ENCODE measurements around the gene RAD51C.
"Not testable (repeated sequence)": the region's sequence is repeated elsewhere in the genome, so short reads cannot be mapped to it uniquely, and the experiment has no call there.

Gene RAD51C

DNA sequence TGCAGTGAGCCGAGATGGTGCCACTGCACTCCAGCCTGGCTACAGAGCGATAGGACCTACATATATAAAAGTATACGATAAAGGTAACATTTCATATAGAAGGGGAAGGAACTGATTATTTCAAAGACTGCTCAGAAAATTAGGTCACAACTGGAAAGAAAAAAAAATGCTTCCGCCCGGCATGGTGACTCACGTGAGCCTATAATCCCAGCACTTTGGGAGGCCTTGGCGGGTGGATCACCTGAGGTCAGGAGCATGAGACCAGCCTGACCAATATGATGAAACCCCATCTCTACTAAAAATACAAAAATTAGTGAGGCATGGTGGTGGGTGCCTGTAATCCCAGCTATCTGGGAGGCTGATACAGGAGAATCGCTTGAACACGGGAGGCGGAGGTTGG, 8.4 kb upstream of the RAD51C start:
- no peak for DNase-seq (ENCODE audit: low read depth)

DNA sequence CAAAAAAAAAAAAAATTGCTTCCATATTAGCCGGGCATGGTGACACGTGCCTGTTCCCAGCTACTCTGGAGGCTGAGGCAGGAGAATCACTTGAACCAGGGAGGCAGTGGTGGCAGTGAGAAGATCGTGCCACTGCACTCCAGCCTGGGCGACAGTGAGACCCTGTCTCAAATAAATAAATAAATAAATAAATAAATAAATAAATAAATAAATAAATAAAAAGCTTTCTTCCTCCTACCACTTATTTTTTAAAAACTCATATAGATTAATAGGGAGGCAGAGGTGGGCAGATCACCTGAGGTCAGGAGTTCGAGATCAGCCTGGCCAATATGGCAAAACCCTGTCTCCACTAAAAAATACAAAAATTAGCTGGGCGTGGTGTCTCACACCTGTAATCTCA, 7.9 kb upstream of the RAD51C start:
- DNase-seq (ENCODE audit: low read depth): not testable (repeated sequence)

DNA sequence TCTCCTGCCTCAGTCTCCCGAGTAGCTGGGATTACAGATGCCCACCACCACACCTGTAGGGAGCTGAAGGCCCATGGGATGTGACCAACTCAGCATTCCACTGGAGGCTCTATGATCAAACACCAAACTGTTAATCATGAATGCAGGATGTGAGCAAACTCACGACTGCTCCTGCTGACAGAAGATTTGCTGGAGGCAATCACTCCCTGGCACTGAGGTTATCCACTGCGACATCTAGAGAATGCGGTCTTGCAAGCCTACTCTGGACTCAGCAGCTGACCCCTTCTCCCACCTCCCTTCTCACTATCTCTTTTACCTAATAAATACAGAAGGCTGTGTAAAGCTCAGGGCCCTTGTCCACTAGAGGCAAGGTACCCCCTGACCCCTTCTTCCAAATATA, 5.4 kb upstream of the RAD51C start:
- peak; percentile 56 for DNase-seq (ENCODE audit: low read depth)

DNA sequence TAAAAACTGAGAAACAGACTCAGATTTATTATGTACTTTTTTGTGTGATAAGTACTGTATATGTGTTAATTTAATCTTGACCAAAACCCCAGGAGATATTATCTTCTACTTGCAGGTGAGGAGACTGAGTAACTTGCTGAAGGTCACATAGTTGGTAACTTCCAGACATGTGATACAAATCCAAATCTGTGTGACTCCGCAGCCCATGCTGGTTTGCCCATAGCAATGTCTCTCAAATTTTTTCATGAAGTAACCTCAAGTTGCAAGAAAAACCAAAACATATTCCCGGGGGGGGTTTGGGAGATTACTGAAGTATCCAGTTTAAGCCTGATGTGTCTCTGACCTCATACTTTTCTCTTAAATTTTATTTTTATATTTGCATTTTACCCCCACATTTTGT, 3.9 kb upstream of the RAD51C start:
- DNase-seq (ENCODE audit: low read depth): no peak

DNA sequence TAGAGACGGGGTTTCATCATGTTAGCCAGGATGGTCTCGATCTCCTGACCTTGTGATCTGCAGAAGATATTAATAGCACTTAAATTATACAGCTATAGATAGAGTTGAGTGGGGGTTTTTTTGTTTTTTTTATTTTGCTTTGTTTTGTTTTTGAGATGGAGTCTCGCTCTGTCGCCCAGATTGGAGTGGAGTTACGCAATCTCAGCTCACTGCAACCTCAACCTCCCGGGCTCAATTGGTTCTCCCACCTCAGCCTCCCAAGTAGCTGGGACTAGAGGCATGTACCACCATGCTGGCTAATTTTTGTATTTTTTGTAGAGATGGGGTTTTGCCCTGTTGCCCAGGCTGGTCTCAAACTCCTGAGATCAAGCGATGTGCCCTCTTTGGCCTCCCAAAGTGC, 2.4 kb upstream of the RAD51C start:
- DNase-seq (ENCODE audit: low read depth): not testable (repeated sequence)

DNA sequence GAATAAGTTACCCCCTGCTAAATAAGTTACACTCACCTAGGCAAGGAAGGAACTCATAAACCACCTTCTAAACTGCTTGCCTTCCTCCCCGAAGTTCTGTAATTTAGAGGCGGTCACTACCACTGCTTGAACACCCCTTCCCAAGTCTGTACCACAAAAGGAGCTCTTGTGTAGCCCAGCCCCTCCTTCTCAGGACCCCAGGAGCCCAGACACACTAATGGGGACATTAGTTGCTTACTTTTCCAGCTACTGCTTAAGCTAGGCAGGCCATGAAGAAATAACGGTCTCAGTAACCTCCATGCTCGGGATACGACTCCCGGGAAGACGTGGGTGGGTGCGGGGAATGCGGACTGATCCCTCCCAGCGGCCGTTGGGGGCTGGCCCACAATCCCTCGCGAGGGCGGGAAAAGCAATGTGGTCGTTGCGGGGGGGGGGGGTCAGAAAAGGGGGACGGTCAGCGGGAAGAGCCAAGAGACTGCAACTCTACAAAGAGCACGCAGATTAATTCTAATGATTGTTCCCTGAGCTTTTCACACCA, 632 bp upstream of the RAD51C start, which contains the start of gene TEX14:
Gene TEX14, minus strand, starts transcription at position 345 of the 538 bp plus-strand sequence. CDS start 40,044 bp downstream, outside the sequence.
- DNase-seq (ENCODE audit: low read depth): no peak

DNA sequence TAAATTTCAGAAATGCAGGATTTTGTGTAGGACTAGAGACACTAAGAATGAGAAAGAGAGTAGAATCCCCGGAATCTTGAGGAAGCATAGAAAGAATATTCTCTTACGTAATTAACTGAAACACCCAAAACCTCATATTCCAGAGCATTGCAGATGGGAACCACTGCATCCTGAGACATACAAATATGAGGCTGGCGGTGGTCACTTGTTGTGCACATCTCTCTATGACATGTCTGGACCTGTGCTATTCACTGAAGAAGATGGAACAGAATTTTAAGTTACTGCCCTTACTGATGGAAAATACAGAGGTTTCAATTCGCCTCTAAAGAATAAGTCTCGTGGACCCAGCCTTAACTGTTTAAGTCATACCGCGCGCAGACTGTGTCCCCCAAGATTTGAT, 806 bp downstream of the RAD51C start:
- DNase-seq (ENCODE audit: low read depth): no peak

DNA sequence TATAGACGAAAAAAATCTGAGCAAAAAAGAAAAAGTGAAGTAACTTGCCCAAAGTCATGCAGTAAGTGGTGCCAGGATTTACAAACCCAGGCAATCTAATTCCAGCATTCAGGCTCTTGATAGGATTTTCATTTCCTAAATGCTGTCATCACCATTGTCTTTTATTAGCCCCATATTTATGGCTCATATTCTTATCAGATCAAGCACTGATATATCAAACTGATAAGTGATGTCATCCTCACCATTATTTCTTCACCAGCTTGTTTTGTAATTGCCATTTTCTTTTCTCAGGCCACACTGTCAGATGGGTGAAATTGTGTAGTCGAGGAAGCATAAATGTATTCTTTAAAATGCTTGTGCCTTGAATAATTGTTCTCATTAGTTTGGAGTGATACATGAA, 1.3 kb downstream of the RAD51C start:
- DNase-seq (ENCODE audit: low read depth): peak; percentile 19

DNA sequence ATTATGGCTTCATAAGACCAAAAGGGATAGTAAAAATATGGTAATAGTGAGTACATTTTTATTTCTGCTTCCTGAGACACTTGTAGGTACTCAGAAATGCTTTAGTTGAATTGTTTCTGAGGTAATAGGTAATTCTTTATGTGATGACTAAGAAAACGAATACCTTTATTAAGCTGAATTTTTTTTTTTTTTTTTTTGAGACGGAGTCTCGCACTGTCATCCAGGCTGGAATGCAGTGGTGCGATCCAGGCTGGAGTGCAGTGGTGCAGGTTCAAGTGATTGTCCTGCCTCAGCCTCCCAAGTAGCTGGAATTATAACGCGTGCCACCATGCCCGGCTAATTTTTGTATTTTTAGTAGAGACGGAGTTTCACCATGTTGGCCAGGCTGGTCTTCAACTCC, 1.9 kb downstream of the RAD51C start:
- DNase-seq (ENCODE audit: low read depth): no peak

DNA sequence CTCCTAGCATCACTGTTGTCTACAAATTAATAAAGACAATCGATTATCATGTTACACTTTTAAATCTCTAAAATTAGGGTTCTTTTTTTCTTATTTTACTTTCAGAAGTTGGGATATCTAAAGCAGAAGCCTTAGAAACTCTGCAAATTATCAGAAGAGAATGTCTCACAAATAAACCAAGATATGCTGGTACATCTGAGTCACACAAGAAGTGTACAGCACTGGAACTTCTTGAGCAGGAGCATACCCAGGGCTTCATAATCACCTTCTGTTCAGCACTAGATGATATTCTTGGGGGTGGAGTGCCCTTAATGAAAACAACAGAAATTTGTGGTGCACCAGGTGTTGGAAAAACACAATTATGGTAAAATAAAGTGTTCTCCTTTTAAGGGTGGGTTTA, 2.4 kb downstream of the RAD51C start:
- peak; percentile 52 for DNase-seq (ENCODE audit: low read depth)

DNA sequence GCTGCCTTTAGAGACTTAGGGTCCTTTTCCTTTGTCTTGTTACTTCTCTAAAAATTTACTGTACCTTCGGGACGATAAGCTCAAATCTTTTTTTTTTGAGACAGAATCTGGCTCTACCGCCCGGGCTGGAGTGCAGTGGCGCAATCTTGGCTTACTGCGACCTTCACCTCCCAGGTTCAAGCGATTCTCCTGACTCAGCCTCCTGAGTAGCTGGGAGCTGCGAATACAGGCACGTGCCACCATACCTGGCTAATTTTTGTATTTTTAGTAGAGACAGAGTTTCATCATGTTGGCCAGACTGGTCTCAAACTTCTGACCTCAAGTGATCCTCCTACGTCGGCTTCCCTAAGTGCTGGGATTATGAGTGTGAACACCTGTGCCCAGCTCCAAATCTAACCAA, 7.4 kb downstream of the RAD51C start:
- DNase-seq (ENCODE audit: low read depth): no peak

DNA sequence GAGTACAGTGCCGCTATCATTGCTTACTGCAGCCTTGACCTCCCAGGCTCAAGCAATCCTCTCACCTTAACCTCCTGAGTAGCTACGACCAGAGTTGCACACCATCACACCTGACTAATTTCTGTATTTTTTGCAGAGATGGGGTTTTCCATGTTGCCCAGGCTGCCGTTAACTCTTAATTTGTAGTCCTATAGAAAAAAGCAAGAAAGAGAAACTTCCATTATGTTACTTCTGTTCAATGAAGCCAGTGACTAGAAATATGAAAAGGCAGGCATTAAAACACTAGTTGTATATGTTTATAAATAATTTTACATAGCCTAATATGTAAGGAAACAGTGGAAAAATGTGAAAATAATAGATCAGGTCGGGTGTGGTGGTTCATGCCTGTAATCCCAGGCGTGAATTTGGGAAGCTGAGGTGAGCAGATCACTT, 9.7 kb downstream of the RAD51C start:
- no peak for DNase-seq (ENCODE audit: low read depth)

DNA sequence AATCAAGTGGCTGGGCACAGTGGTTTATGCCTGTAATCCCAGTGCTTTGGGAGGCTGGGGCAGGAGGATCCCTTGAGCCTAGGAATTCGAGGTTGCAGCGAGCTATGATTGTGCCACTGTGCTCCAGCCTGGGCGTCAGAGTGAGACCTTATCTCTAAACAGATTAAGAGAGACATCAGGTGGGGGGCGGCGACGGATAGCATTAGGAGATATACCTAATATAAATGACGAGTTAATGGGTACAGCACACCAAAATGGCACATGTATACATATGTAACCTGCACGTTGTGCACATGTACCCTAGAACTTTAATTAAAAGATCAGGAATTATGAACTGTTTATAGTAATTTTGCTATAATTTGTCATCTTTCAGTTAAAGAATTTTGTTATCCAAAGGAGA, 10.3 kb downstream of the RAD51C start:
- peak; percentile 28 for DNase-seq (ENCODE audit: low read depth)

DNA sequence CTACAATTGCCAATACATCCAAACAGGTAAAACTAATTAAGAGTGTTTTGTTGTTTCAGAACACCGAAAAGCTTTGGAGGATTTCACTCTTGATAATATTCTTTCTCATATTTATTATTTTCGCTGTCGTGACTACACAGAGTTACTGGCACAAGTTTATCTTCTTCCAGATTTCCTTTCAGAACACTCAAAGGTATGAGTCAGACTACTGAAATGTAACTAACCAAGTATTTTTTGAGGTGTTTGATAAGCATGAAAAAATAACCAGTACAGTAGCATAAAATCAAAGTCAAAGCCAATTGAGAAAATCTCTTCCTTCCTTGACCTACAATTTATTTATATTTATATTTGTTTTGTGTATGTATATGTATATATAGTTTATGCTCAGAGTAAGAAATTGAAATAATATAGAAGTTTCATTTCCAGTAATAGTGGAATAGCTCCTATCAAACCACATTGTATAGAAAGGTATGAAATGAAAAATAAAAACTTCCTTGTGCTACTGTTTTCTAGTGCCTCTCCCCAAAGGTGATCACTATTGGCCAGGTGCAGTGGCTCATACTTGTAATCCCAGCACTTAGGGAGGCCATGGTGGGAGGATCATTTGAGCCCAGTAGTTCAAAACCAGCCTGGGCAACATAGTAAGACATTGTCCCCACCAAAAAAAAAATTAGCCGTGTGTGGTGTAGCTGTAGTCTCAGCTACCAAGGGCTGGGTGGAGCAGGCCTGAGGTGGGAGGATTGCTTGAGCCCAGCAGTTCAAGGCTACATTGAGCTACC, 10.9 kb downstream of the RAD51C start:
- DNase-seq (ENCODE audit: low read depth): peak; percentile 81

DNA sequence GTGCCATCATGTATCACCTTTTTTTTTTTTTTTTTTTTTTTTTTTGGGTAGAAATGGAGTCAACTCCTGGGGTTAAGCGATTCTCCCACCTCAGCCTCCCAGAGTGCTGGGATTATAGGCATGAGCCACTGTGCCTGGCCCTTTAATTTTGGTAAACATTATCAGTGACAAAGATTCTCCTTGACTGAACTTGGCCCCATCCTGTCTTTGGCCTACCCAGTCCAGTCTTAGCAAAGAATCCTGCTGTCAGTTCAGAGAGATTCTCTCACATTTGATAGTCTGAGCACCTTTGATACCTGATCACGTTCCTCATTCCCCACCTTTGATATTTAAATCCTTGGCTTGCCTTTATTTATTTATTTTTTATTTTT, 11.5 kb downstream of the RAD51C start:
- no peak for DNase-seq (ENCODE audit: low read depth)

DNA sequence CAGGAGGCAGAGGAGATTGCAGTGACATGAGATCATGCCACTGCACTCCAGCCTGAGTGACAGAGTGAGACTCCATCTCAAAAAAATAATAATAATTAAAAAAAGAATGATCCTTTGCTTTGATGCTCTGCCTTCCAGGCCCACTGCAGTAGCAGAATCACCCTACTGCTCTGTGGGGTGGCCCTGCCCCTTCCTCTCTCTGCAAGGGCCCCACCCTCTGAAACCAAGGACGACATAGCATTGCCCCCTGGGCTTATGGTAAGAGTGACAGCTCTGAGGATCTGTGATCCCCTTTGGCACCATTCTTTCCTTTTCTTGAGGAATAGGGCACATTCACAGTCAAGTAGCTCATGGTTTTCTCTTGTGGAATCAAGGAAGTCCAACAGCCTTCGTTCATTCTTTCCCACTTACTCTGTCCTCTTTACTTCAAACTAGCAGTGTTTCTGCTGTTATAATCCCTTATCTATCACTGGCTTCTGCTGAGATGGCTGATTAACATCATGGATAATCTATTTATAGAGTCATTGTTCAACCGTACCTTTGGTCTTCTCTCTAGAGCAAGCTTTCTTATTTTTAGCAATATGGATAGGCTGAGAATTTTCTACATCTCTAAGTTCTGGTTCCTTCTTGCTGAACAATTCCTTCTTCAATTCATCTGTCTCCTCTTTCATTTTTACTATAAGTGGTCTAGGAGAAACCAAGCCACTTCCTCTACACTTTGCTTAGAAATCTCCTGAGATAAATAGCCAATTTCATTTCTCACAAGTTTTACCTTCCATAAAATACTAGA, 14.1 kb downstream of the RAD51C start:
- DNase-seq (ENCODE audit: low read depth): no peak

DNA sequence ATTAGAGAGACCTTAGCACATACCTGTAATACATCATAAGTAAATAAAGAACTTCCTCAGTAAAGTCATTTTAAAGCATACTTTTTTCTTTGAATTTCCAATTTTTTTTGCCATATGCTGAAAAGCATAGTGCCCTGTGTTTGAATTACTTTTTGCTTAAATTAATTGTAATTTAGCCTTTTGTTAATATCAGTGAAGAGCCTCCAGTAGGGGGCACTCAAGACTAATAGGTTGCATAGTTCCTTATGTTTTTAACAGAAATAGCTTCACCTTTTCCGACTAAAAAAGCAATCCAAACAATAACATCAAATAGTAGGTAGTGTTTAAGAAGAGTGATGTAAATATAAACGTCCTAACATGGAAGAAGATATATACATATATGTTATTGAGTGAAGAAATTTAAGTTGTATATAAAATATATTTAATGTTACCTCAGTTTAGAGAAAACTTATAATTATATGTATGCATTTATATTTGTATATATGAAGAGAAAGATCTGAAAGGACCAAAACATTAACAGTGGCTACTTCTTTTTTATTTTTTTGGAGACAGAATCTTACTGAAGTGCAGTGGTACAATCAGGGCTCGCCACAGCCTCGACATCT, 18.6 kb downstream of the RAD51C start:
- DNase-seq (ENCODE audit: low read depth): peak; percentile 58

DNA sequence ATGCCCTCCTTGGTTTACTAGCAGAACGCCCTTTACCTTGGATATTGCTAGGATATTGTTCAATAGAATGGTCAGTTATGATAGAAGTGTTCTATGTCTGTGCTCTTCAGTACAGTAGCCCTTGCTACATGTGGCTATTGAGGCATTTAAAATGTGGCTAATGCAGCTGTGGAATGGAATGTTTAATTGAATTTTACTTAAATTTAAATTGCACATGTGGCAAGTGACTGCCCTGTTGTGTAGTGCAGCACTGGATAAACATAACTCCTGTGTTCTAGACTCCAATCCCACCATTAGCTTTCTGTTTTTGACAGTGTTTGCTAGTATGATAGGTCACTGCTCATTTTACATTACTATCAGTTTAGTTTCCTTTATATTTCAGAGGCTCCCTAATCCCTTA, 29.9 kb downstream of the RAD51C start:
- no peak for DNase-seq (ENCODE audit: low read depth)

DNA sequence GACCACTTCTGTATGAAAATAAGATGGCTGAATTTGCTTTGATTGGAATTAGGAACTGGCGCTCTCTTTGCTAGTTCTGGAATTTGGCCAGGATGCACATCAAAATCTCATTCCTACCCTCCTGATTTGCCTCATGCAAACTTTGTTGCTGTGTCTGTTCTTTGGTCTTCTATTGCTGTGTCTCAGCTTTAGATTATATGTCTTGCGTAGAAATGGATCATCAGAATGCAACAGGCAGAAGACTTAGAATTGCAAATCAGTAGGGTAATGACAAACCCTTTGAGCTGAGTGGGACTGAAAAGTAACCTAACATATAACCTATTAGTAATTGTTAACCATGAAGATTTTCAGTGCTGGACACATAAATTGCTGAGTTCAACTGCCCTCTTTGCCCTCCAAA, 30.3 kb downstream of the RAD51C start:
- no peak for DNase-seq (ENCODE audit: low read depth)

DNA sequence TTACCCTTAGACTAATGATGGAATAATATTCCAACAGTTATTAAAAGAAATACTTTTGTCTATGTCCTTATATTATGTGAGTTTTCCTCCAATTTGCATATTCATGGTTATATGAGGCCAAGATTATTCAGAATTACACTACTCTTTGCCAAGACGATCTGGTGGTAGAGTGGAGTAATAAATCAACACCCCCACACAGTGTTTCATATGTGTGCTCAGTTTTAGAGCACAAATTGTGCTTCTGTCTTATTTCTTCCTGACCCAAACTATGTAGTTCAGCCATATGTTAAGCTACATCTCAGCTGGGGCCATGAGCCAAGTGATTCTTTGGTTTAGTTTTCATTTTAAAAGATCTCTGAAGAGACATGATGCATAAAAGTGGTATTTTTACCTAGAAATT, 36.4 kb downstream of the RAD51C start:
- DNase-seq (ENCODE audit: low read depth): peak; percentile 92

DNA sequence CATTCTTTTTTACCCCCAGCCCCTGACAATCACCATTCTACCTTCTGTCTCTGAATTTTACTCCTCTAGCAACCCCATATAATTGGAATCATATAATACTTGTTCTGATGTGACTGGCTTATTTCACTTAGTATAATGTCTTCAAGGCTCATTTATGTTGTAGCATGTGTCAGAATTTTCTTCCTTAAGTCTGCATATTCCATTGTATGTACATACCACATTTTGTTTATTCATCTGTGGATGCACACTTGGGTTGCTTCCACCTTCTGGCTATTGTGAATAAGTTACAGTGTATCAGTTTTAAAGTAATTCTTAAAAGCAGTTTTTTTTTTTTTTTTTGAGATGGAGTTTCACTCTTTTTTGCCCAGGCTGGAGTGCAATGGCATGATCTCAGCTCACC, 38.5 kb downstream of the RAD51C start:
- DNase-seq (ENCODE audit: low read depth): no peak

DNA sequence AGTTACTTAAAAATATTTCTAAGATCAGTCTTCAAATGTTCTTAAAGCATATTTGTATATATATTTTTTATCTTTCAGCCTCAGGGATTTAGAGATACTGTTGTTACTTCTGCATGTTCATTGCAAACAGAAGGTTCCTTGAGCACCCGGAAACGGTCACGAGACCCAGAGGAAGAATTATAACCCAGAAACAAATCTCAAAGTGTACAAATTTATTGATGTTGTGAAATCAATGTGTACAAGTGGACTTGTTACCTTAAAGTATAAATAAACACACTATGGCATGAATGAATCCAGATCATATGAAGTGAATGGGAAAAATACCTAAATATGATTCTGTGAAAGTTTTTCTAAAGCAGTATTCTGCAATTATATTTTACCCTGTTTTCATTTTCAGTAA, 41.6 kb downstream of the RAD51C start:
- DNase-seq (ENCODE audit: low read depth): no peak

DNA sequence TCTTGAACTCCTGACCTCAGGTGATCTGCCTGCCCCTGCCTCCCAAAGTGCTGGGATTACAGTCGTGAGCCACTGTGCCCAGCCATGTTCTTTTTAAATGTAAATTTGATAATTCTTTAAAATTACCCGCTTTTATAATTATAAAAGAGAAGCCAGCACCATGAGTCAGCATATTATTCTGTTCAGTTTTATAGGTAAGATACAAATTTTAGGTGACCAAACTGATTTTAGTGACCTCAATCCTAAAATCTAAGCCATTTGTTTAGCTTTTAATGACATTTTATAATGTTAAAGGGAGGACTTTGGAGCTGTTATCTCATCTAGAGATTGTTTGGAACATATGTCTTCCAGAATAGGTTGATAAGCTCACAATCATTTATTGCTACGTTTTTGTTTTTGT, 42.4 kb downstream of the RAD51C start:
- DNase-seq (ENCODE audit: low read depth): no peak
